Stimulated activated CD8-positive, alpha-beta memory T cell treated with anti-CD3 and anti-CD28 coated beads, Interleukin-7, amount 100 ng/mL, for 24 hours (primary cell): Measurements from ENCODE around the gene PDZD2.

Experiments used
- DNase-seq: peaks from one replicate; pipeline ENCODE4 v3.0.0-alpha.2; 2020; ENCODE audit warnings: low read depth

PDZD2 gene

GRCh38 chr5:32144378-32145207 is 505.7 kb downstream of the PDZD2 start:
- DNase-seq, result no peak

- no peak for DNase-seq
Observed at GRCh38 chr5:32145378-32145777, 506.4 kb downstream of the PDZD2 start.

- no peak for DNase-seq
Observed at GRCh38 chr5:32147236-32147635, 508.3 kb downstream of the PDZD2 start.

- no peak for DNase-seq
Observed at GRCh38 chr5:32147959-32148358, 509.0 kb downstream of the PDZD2 start.

GRCh38 chr5:32150366-32150765 is 511.4 kb downstream of the PDZD2 start:
- DNase-seq, result no peak

- DNase-seq, result no peak
Observed at GRCh38 chr5:32151198-32151597, 512.3 kb downstream of the PDZD2 start.

GRCh38 chr5:32153723-32154122 is 514.8 kb downstream of the PDZD2 start:
- no peak for DNase-seq

GRCh38 chr5:32155211-32155610 is 516.3 kb downstream of the PDZD2 start:
- no peak for DNase-seq

GRCh38 chr5:32156635-32157034 is 517.7 kb downstream of the PDZD2 start:
- DNase-seq, result no peak

- DNase-seq, result no peak
Observed at GRCh38 chr5:32157078-32157477, 518.1 kb downstream of the PDZD2 start.

GRCh38 chr5:32158679-32158975 is 519.7 kb downstream of the PDZD2 start:
- DNase-seq, result no peak

- no peak for DNase-seq
Observed at GRCh38 chr5:32159328-32160072, 520.6 kb downstream of the PDZD2 start.

- DNase-seq, result no peak
Observed at GRCh38 chr5:32160228-32160627, 521.3 kb downstream of the PDZD2 start.
